Mononuclear cell (primary cell): ENCODE measurements around the gene SLC25A1. TPM values are rescaled to one million over a fixed set of nuclear protein-coding genes. Genes with fewer than 3 reads are reported as not detected.

Source experiments
- H3K27me3 ChIP-seq: 2 replicates; pipeline ENCODE4 v1.6.0; 2011; ENCODE audit warnings: low read length, control low read depth; ENCODE audit not compliant: insufficient read depth
- H3K4me1 ChIP-seq: 2 replicates; pipeline ENCODE4 v1.5.1; 2011; ENCODE audit warnings: mild to moderate bottlenecking, low read length, control low read depth; ENCODE audit not compliant: insufficient read depth
- H3K4me3 ChIP-seq: 2 replicates; pipeline ENCODE4 v1.5.1; 2011; ENCODE audit warnings: mild to moderate bottlenecking, low read length, moderate library complexity
- H3K9me3 ChIP-seq: 2 replicates; pipeline ENCODE4 v1.5.1; 2011; ENCODE audit warnings: low read depth, mild to moderate bottlenecking, control low read depth, low read length
- total RNA-seq: library from RNA; depleted of rRNA; stranded (reverse); fragments of >200 nt; gene quantifications from one replicate; pipeline ENCODE4 v1.2.3, GENCODE V29; 2012

Gene SLC25A1
- total RNA-seq, 1 donor = 12.4 TPM

GRCh38 chr22:19196841-19197612 lies 18.5 kb upstream of the SLC25A1 start:
- Histone ChIP-seq H3K4me1 (no peaks in the 10 kb centered on the region), H3K27me3 (no peaks in the 10 kb centered on the region), H3K4me3 (no peak overlapping the region), H3K9me3 (no peaks in the 10 kb centered on the region)

DNA sequence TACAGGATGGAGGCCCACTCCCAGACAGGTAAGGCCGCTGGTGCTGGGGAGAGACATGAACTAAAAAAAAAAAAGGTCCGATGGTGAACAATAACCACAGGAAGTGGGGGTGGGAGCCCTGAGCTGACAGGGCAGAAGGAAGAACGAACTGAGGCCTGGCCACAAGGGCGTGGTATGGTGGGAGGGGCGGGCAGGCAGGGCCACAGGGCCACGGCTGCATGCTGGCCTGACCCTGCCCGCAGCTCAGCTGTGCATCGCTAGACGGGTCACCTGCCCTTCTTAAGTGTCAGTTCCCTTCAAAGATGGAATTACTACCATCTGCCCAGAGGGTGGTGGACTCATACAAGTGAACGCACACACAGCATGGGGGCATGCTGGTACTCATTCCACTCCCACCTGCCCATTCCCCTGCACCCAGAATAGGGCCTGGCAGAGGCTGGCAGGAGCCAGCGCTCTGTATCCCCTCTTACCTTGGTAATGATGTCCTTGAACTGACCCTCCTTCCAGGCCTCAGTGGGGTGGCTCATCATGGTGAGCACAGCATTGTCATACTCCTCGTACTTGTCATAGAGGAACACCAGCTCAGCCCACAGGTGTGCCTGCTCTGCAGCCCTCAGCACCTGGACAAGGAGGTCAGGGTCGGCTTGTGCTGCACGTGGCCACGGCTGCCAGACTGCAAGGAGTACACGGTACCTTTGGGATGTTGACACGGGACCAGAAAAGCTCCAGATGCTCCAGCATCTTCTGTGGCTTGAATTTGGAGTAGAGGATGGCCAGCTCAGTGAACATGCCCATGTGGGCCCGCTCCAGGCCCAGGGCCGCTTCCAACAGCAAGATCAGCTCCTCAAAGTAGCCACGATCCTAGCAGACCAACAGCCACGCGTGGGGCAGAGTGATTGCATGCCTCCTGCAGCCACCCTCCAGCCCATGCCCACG lies 17.5 kb upstream of the SLC25A1 start:
- no peaks in the 10 kb centered on the region for H3K9me3 ChIP-seq
- H3K4me1 ChIP-seq = no peaks in the 10 kb centered on the region
- H3K4me3 ChIP-seq = no peak overlapping the region

DNA sequence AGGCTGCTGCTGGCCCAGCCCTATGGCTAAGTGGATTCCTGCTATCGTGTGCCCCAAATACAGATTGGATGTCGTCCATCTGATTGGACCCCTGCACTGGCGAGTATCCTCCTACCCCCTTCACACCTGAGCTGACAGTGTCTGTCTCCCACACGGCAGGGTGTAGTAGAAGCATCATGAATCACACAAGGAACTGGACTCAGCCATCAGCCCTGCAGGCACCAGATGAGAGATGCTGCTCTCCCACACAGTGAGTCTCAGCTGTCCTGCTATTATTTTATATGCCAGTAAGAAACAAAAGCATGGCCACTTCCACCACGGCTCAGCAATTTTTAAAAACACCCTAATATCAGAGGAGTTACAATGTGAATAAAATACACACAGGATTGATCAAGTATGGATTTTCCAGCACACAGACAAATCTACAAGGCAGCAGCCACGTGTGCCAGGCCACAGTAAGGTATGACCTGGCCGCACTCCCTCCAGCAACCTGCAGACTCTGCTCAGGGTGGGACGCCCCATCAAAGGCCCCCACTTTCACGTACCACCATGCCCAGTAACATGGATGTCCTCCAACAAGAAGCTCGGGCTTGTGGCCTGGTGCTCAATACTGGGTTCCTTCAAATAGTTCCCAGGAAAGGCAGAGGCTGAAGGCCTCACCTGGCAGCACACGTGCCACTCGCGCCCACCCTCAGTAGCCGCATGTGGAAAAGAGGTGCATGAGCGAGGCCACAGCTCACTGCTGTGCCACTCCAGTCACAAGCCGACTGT lies 16.4 kb upstream of the SLC25A1 start:
- Histone ChIP-seq H3K9me3 (no peaks in the 10 kb centered on the region), H3K27me3 (no peaks in the 10 kb centered on the region), H3K4me1 (no peaks in the 10 kb centered on the region), H3K4me3 (no peak overlapping the region)

More for the DNA sequence above, 17.5 kb upstream of the SLC25A1 start:
- no peaks in the 10 kb centered on the region for H3K27me3 ChIP-seq

DNA sequence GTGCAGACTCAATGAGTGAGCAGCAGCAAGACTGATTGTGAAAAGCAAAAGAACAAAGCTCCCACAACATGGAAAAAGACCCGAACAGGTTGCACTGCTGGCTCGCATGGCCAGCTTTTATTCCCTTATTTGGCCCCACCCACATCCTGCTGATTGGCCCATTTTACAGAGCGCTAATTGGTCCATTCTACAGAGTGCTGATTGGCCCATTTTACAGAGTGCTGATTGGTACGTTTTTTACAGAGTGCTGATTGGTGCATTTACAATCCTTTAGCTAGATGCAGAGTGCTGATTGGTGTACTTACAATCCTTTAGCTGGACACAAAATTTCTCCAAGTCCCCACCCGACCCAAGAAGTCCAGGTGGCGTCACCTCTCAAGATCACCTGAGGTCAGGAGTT lies 15.3 kb upstream of the SLC25A1 start:
- Histone ChIP-seq H3K4me3 (no peak overlapping the region), H3K4me1 (no peaks in the 10 kb centered on the region), H3K9me3 (no peaks in the 10 kb centered on the region), H3K27me3 (no peaks in the 10 kb centered on the region)

- Histone ChIP-seq H3K27me3 (no peaks in the 10 kb centered on the region), H3K9me3 (no peaks in the 10 kb centered on the region), H3K4me3 (no peak overlapping the region), H3K4me1 (no peaks in the 10 kb centered on the region)
Measured at GRCh38 chr22:19187716-19188563, 9.4 kb upstream of the SLC25A1 start.

DNA sequence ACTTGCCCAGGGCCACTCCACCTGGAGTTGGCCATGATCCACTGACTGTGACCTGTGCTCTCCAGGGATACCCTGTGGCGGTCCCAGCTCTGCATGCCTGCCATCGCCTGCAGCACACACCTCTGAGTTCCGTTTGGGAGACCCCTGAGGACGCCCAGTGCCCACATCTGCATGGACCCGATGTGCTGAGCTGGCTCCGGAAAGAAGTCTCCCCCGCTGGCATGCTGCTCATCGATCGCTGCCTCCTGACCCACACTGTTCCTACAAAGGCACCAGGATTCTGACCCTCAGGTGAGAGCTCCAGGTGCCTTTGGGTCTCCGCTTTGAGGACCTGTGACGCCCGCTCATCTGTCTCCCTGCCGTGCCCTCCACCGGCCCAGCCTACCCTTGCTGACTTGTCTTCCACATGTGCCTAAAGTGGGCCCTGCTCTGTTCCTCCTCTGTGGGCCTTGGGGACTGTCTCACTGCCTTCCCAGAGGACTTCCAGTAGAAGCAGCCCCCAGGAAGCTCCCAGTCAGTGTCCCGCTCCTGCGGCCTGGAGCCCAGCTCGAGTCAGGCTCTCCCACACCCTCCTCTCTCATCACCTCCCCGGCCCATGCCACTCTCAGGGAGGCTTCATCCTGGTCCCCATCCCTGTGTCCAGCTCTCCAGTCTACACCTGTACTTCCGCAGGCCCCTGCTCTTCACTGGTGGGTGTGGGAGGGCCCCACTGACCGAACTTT lies 5.9 kb upstream of the SLC25A1 start:
- H3K27me3 ChIP-seq = no peaks in the 10 kb centered on the region
- H3K4me1 ChIP-seq = peaks cover 3% of the 10 kb centered on the region
- H3K9me3 ChIP-seq = no peaks in the 10 kb centered on the region
- no peak overlapping the region for H3K4me3 ChIP-seq

- H3K4me3 ChIP-seq = no peak overlapping the region
- H3K27me3 ChIP-seq = no peaks in the 10 kb centered on the region
- peaks cover 9% of the 10 kb centered on the region for H3K4me1 ChIP-seq
- H3K9me3 ChIP-seq = no peaks in the 10 kb centered on the region
Measured at GRCh38 chr22:19183216-19183615, 4.7 kb upstream of the SLC25A1 start.

DNA sequence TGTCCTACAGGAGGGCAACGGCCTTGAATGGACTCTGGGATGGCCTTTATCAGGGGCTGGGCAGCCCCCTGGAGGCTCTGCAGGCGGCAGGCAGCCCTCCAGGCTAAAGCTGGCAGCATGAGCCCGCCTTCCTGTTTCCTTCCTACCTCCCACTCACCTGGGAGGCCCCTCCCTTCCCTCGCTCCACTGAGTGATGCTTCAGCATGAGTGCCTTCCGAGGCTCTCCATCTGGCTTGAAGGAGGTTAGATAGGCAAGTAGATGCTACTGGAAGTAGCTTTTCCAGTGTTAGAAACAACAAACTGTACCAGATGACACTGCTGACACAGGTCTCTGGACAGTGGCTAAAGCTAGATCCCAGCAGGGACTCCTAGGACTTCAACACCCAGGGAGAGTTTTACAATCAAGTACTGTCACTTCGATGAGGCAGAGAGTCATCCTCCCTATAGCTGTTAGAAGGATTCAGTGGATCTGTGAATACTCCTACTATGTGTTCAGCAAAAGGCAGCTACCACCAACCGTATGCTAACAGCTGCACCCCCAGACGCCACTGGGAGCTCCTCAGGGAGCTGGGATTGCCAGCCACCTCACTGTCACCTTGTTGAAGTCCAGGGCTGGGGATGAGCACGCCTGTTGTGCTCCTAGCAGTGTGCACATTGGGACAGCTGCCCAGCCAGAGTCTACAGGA lies 4.1 kb upstream of the SLC25A1 start:
- H3K9me3 ChIP-seq = no peaks in the 10 kb centered on the region
- H3K4me3 ChIP-seq = no peak overlapping the region
- no peaks in the 10 kb centered on the region for H3K27me3 ChIP-seq
- peaks cover 13% of the 10 kb centered on the region for H3K4me1 ChIP-seq

GRCh38 chr22:19181786-19182471 lies 3.4 kb upstream of the SLC25A1 start:
- Histone ChIP-seq H3K4me1 (peaks cover 16% of the 10 kb centered on the region), H3K27me3 (no peaks in the 10 kb centered on the region), H3K4me3 (no peak overlapping the region), H3K9me3 (no peaks in the 10 kb centered on the region)

DNA sequence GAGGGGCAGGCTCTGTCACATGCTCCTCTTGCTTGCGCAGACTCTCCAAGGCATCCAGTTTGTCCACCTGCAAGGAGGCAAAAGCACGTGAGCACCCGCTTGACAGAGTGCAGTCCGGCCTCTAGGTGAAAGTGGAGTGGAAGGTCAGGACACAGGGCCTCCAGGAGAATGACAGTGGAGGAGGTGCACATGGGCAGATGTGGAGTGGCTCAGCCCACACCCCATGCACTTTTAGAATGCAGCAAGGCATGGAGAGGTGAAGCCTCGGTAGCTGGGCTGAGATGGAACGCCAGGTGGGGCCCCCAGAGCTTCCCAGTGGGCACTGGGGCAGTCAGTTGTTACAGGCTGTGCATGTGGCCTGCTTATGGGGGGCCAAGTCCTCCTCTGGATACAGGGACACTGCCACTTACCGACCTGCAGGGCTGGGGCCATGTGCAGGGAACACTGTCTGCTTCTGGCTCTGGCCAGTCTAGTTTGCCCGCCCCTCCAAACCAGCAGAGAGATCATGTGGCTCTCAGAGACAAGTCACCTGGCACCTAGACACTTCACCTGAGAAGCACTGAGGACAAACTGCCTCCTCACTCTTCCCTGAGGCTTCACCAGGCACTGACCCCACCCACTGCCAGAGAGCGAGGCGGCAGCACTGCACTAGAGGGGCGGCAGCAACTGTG lies 2.3 kb upstream of the SLC25A1 start:
- peaks cover 16% of the 10 kb centered on the region for H3K4me1 ChIP-seq
- no peaks in the 10 kb centered on the region for H3K27me3 ChIP-seq
- no peaks in the 10 kb centered on the region for H3K9me3 ChIP-seq
- H3K4me3 ChIP-seq = no peak overlapping the region

- Histone ChIP-seq H3K4me1 (peaks cover 21% of the 10 kb centered on the region), H3K9me3 (no peaks in the 10 kb centered on the region), H3K4me3 (no peak overlapping the region), H3K27me3 (no peaks in the 10 kb centered on the region)
Measured at GRCh38 chr22:19180234-19180633, 1.7 kb upstream of the SLC25A1 start.

GRCh38 chr22:19179497-19180048 lies 1.0 kb upstream of the SLC25A1 start:
- no peaks in the 10 kb centered on the region for H3K27me3 ChIP-seq
- peaks cover 27% of the 10 kb centered on the region for H3K4me1 ChIP-seq
- H3K9me3 ChIP-seq = no peaks in the 10 kb centered on the region
- H3K4me3 ChIP-seq = peak overlapping the region; percentile 62
